Hepatocyte (in vitro differentiated cells): ENCODE data around the gene MIS18BP1.

ENCODE experiments used
- EZH2 ChIP-seq: fragments of 200-600 bp; sonication (generic); IDR thresholded peaks from 2 replicates; pipeline ENCODE4 v1.6.1; 2016; ENCODE audit warnings: antibody characterized with exemption, mild to moderate bottlenecking, borderline replicate concordance
- EZH2phosphoT487 ChIP-seq: fragments of 200-600 bp; sonication (generic); IDR thresholded peaks from one replicate; pipeline ENCODE4 v1.6.1; 2018; ENCODE audit warnings: antibody characterized with exemption, mild to moderate bottlenecking, low read depth, moderate library complexity; ENCODE audit not compliant: unreplicated experiment, severe bottlenecking
- TF ChIP-seq, protein P1 (sequence below): fragments of 200-600 bp; sonication (generic); IDR thresholded peaks from 2 replicates; pipeline ENCODE4 v1.5.1; 2016; ENCODE audit warnings: antibody characterized with exemption, mild to moderate bottlenecking; ENCODE audit not compliant: poor library complexity

DNA sequence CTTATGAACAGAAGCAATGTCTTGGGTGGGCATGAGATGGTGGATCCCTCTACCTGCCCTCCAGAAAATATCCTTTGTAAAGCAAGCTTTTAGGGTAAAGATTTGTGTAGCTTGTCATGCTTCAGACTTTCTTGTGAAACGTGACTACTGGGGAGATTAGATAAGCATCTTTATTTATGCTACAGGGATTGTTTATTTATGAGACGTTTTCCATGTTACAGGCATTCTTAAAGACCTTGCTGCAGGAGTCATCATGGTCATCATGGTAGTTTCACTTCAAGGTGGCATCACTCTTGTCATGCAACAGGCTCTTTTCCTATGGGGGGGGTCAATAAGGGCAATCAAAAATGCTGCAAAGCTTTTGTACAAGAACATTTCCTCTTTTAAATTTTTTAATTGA is 8.2 kb upstream of the MIS18BP1 start:
- TF ChIP-seq, protein P1, sequence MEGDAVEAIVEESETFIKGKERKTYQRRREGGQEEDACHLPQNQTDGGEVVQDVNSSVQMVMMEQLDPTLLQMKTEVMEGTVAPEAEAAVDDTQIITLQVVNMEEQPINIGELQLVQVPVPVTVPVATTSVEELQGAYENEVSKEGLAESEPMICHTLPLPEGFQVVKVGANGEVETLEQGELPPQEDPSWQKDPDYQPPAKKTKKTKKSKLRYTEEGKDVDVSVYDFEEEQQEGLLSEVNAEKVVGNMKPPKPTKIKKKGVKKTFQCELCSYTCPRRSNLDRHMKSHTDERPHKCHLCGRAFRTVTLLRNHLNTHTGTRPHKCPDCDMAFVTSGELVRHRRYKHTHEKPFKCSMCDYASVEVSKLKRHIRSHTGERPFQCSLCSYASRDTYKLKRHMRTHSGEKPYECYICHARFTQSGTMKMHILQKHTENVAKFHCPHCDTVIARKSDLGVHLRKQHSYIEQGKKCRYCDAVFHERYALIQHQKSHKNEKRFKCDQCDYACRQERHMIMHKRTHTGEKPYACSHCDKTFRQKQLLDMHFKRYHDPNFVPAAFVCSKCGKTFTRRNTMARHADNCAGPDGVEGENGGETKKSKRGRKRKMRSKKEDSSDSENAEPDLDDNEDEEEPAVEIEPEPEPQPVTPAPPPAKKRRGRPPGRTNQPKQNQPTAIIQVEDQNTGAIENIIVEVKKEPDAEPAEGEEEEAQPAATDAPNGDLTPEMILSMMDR: no peak
- TF ChIP-seq EZH2 (no peak), EZH2phosphoT487 (no peak)
